WTC11 (cell line): ENCODE measurements around the gene DNPH1. TPM values are rescaled to one million over a fixed set of nuclear protein-coding genes. Genes with fewer than 3 reads are reported as not detected.

Source experiments
- ATAC-seq: fragments of 200-7000 bp; cut with Tn5 transposase; 2 replicates; pipeline ENCODE4 v1.10.0; 2021; ENCODE audit warnings: mild to moderate bottlenecking, moderate library complexity
- CTCF ChIA-PET: fragments of 300-600 bp; sonication (Branson Sonifier 250); formaldehyde crosslinking; loops from one replicate; lab custom pipeline; 2021; ENCODE audit warnings: antibody characterized with exemption; lab: Charles Lee
- POLR2A ChIA-PET: fragments of 350-600 bp; sonication (Branson Sonifier 250); formaldehyde crosslinking; loops from one replicate; lab custom pipeline; 2021; ENCODE audit warnings: antibody characterized with exemption; lab: Charles Lee
- DNase-seq: peaks from one replicate; pipeline ENCODE4 v3.0.0; 2021; ENCODE audit warnings: low spot score
- H3K27ac Mint-ChIP-seq: 2 replicates; pipeline ENCODE4 v1.8.0; 2021; ENCODE audit warnings: mixed read lengths
- H3K27me3 Mint-ChIP-seq: 2 replicates; pipeline ENCODE4 v1.8.0; 2021; ENCODE audit warnings: low read depth, mild to moderate bottlenecking, moderate library complexity, mixed read lengths
- H3K36me3 Mint-ChIP-seq: 2 replicates; pipeline ENCODE4 v1.8.0; 2021; ENCODE audit warnings: mixed read lengths
- H3K4me1 Mint-ChIP-seq: 2 replicates; pipeline ENCODE4 v1.8.0; 2022; ENCODE audit warnings: mixed read lengths
- H3K4me3 Mint-ChIP-seq: 2 replicates; pipeline ENCODE4 v1.8.0; 2021; ENCODE audit warnings: mild to moderate bottlenecking, moderate library complexity, mixed read lengths
- H3K9me3 Mint-ChIP-seq: 2 replicates; pipeline ENCODE4 v1.8.0; 2021; ENCODE audit warnings: mixed read lengths
- FOXK1 ChIP-seq: sonication (generic); formaldehyde crosslinking; IDR thresholded peaks from 2 replicates; pipeline ENCODE4 v1.8.0; 2022; ENCODE audit warnings: mild to moderate bottlenecking, moderate library complexity, missing genetic modification reagents
- FOXP4 ChIP-seq: sonication (generic); formaldehyde crosslinking; IDR thresholded peaks from 2 replicates; pipeline ENCODE4 v1.8.0; 2022; ENCODE audit warnings: mild to moderate bottlenecking, missing genetic modification reagents
- GRHL2 ChIP-seq: fragments of 250-450 bp; sonication (Bioruptor Pico); IDR thresholded peaks from 2 replicates; pipeline ENCODE4 v1.8.0; 2022; ENCODE audit warnings: mild to moderate bottlenecking, moderate library complexity; ENCODE audit not compliant: insufficient replicate concordance, severe bottlenecking
- HMGXB4 ChIP-seq: sonication (generic); formaldehyde crosslinking; IDR thresholded peaks from 2 replicates; pipeline ENCODE4 v1.8.1; 2023; ENCODE audit warnings: mild to moderate bottlenecking, moderate library complexity, missing genetic modification reagents
- KAT7 ChIP-seq: sonication (generic); formaldehyde crosslinking; IDR thresholded peaks from 2 replicates; pipeline ENCODE4 v1.8.1; 2023; ENCODE audit warnings: missing genetic modification reagents, mild to moderate bottlenecking, borderline replicate concordance
- MXD4 ChIP-seq: fragments of 250-450 bp; sonication (Bioruptor Pico); IDR thresholded peaks from 2 replicates; pipeline ENCODE4 v1.8.0; 2021; ENCODE audit warnings: mild to moderate bottlenecking, moderate library complexity, borderline replicate concordance
- NR3C1 ChIP-seq: sonication (generic); formaldehyde crosslinking; conservative IDR thresholded peaks from 2 replicates; pipeline ENCODE4 v1.8.1; 2023; ENCODE audit warnings: low read depth, mild to moderate bottlenecking, missing genetic modification reagents
- SMAD4 ChIP-seq: sonication (generic); formaldehyde crosslinking; IDR thresholded peaks from 2 replicates; pipeline ENCODE4 v1.8.0; 2022; ENCODE audit warnings: mild to moderate bottlenecking, missing genetic modification reagents
- TEAD1 ChIP-seq: sonication (generic); formaldehyde crosslinking; IDR thresholded peaks from 2 replicates; pipeline ENCODE4 v1.8.0; 2022; ENCODE audit warnings: mild to moderate bottlenecking, missing genetic modification reagents
- USF2 ChIP-seq: sonication (generic); formaldehyde crosslinking; IDR thresholded peaks from 2 replicates; pipeline ENCODE4 v1.8.1; 2023; ENCODE audit warnings: mild to moderate bottlenecking, missing genetic modification reagents, moderate library complexity
- ZNF423 ChIP-seq: fragments of 250-450 bp; sonication (Bioruptor Pico); IDR thresholded peaks from 2 replicates; pipeline ENCODE4 v2.1.2; 2022; ENCODE audit warnings: mild to moderate bottlenecking, moderate library complexity
- total RNA-seq: library from RNA; stranded (reverse); gene quantifications from 3 replicates; pipeline ENCODE4 v1.2.3, GENCODE V29; 2021
- TF ChIP-seq, protein P1 (sequence below): sonication (generic); formaldehyde crosslinking; IDR thresholded peaks from 2 replicates; pipeline ENCODE4 v1.8.1; 2023; ENCODE audit warnings: mild to moderate bottlenecking, missing genetic modification reagents, borderline replicate concordance
- TF ChIP-seq, protein P2 (sequence below): sonication (generic); formaldehyde crosslinking; IDR thresholded peaks from 2 replicates; pipeline ENCODE4 v1.8.1; 2022; ENCODE audit warnings: mild to moderate bottlenecking, missing genetic modification reagents, moderate library complexity, borderline replicate concordance

Gene DNPH1
- total RNA-seq, 1 experiment from 2014 or later = 48.4 TPM

- TF ChIP-seq, protein P1, sequence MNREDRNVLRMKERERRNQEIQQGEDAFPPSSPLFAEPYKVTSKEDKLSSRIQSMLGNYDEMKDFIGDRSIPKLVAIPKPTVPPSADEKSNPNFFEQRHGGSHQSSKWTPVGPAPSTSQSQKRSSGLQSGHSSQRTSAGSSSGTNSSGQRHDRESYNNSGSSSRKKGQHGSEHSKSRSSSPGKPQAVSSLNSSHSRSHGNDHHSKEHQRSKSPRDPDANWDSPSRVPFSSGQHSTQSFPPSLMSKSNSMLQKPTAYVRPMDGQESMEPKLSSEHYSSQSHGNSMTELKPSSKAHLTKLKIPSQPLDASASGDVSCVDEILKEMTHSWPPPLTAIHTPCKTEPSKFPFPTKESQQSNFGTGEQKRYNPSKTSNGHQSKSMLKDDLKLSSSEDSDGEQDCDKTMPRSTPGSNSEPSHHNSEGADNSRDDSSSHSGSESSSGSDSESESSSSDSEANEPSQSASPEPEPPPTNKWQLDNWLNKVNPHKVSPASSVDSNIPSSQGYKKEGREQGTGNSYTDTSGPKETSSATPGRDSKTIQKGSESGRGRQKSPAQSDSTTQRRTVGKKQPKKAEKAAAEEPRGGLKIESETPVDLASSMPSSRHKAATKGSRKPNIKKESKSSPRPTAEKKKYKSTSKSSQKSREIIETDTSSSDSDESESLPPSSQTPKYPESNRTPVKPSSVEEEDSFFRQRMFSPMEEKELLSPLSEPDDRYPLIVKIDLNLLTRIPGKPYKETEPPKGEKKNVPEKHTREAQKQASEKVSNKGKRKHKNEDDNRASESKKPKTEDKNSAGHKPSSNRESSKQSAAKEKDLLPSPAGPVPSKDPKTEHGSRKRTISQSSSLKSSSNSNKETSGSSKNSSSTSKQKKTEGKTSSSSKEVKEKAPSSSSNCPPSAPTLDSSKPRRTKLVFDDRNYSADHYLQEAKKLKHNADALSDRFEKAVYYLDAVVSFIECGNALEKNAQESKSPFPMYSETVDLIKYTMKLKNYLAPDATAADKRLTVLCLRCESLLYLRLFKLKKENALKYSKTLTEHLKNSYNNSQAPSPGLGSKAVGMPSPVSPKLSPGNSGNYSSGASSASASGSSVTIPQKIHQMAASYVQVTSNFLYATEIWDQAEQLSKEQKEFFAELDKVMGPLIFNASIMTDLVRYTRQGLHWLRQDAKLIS (CRISPR knock-in tag) = no peak
- TF ChIP-seq ZNF423 (CRISPR knock-in tag) (no peak), USF2 (CRISPR knock-in tag) (no peak)
Observed at GRCh38 chr6:43256670-43257366, 27.5 kb upstream of the DNPH1 start (continued).

- no peaks in the 10 kb centered on the region for H3K9me3 Mint-ChIP-seq
- H3K27ac Mint-ChIP-seq = no peak overlapping the region
- POLR2A ChIA-PET = no interaction called here
- H3K4me3 Mint-ChIP-seq = no peak overlapping the region
- TF ChIP-seq, protein P2, sequence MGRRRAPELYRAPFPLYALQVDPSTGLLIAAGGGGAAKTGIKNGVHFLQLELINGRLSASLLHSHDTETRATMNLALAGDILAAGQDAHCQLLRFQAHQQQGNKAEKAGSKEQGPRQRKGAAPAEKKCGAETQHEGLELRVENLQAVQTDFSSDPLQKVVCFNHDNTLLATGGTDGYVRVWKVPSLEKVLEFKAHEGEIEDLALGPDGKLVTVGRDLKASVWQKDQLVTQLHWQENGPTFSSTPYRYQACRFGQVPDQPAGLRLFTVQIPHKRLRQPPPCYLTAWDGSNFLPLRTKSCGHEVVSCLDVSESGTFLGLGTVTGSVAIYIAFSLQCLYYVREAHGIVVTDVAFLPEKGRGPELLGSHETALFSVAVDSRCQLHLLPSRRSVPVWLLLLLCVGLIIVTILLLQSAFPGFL (CRISPR knock-in tag) = no peak
- TF ChIP-seq HMGXB4 (CRISPR knock-in tag) = no peak
- no peak for TF ChIP-seq TEAD1
- no peak for TF ChIP-seq MXD4 (CRISPR knock-in tag)
- TF ChIP-seq KAT7 (CRISPR knock-in tag) = no peak
- TF ChIP-seq FOXK1 (CRISPR knock-in tag) = no peak
- no peak for TF ChIP-seq NR3C1 (CRISPR knock-in tag)
- no peak for TF ChIP-seq GRHL2 (CRISPR knock-in tag)
- no peak for TF ChIP-seq SMAD4 (CRISPR knock-in tag)
- no peak for TF ChIP-seq FOXP4
- no peaks in the 10 kb centered on the region for H3K36me3 Mint-ChIP-seq
- no peak for ATAC-seq
- H3K4me1 Mint-ChIP-seq = peaks cover 26% of the 10 kb centered on the region
- peaks cover 7% of the 10 kb centered on the region for H3K27me3 Mint-ChIP-seq
- CTCF ChIA-PET = interaction anchor here (0.8 to 1.8 kb wide), 6 partner anchors 10 to 112 kb away, joined by 3 to 5 read pairs (median 3); partner anchors contain the start of gene CRIP3
- DNase-seq = no peak
Observed at GRCh38 chr6:43255408-43256054, 26.2 kb upstream of the DNPH1 start.
